Non-pigmented ciliary epithelial cell (primary cell): ENCODE measurements around the gene LRRC8C.

Experiments
- DNase-seq: peaks from one replicate; pipeline ENCODE4 v3.0.0-alpha.2; 2010; ENCODE audit warnings: low read depth

The LRRC8C gene

GRCh38 chr1:89633800-89634625 is 1.1 kb downstream of the LRRC8C start:
- DNase-seq, result no peak

DNA sequence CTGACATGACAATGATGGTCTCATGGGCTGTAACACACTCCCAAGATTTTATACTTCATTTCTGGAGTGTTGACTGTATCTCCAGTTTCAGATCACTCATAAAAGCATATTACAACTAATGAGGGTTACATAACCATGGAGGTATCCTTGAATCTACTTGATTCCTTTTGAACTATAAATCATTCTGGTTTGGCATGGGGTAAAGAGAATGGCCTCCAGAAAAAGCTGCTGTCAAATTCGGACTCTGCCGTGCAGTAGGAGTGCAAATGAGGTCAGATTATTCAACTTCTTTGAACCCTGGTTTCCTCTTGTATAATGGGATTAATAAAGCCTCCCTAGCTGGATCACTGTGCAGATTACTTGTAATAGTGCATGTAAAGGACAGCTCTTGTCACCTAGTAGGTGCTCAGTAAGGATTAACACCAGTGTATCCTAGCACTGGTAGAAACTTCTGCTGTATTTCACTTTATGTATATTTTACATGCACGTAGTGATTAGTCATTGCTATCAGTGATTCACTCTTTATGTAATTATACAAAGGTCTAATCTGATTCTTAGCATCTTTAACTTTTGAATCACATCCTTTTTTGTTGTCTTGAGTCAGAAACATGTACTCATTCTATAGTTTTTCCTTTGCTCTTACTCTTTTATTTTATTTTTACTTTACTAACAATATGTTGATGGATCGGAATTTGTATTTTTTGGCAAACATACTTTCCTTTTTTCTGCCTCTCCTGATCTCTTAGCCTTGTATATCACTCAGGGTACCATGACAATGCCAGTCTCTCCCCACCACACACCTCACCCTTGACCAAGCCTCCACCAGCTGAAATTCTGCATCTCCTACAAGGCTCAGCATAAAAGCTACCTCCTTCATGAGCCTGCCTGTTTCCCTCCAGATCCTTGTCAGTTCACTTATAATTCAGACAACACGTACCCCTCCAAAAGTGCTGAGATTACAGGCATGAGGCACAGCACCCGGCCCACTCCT is 3.2 kb downstream of the LRRC8C start:
- peak; percentile 48 for DNase-seq

DNA sequence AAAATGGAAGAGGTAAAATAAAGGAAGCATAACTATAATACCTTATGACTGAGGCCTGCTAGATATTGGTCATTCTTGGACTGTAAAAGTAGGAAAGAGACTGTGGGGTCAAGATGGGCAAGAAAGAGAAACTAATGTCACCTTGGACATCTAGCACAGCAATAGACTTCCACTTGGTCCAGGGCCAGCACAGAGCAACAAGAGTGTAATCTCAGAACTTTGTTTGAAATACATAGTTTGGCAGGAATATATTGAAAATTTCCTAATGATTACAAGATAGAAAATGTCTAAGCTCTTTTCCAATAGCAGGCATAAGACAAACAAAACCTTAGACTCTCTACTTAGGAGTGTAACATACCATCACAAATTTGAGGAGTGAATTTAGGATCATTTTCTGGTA is 4.6 kb downstream of the LRRC8C start:
- no peak for DNase-seq

GRCh38 chr1:89640440-89640839 is 7.5 kb downstream of the LRRC8C start:
- no peak for DNase-seq

GRCh38 chr1:89641781-89642180 is 8.9 kb downstream of the LRRC8C start:
- no peak for DNase-seq

DNA sequence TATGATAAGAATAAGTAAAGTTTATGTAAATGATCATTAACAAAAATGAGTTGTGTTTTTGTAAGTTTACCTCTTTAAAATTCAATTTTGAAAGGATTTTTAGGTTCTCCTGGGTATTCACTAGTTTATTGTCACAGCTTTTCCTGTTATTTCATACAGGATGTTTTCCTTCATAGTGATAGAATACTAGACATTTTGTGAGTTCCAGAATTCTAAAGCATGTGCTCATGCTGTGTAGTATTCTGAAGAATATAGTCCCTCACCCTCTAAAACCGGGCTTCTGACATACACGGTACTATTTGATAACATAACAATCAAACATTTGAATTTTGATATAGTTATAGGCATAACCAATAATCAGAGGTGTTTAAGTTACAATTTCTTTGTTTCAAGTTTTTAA is 10.7 kb downstream of the LRRC8C start:
- DNase-seq, result no peak

- DNase-seq, result no peak
These were observed 11.3 kb downstream of the LRRC8C start for GRCh38 chr1:89644119-89644814.

DNA sequence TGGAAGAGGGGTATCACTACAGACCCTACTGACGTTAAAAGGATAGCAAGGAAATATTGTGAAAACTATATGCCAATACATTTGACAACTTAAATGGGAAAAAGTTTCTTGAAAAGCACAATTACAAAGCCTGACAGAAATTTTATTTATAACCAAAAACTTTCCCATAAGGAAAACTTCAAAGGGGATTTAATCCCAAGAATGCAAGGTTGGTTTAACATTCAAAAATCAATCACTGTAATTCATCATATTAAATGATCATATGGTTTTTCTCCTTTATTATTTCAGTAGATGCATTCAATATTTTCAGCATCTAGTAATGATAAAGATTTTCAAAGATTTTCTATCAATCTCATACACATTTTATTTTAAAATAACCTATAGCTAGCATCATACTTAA is 13.3 kb downstream of the LRRC8C start:
- DNase-seq, result no peak

- DNase-seq, result no peak
These were observed 16.9 kb downstream of the LRRC8C start for GRCh38 chr1:89649783-89650182.

DNA sequence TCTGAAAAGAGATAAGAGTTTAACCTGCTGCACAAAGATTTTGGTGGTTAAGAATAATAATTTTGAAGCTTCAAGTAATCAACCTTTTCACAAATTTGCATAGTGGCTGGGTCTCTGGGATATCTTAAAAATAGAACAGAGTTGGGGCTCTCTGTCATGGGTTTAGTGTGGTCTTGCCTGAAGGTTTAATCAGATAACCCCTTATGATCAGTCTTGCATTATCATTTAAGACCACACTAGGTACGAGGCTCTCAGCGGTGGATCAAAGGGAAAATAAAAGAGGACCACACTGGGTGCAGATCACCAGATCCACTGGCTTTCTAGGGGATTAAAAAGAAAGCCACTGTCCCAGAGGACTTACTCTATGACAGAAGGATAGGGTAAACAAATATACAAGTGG is 19.5 kb downstream of the LRRC8C start:
- no peak for DNase-seq

DNA sequence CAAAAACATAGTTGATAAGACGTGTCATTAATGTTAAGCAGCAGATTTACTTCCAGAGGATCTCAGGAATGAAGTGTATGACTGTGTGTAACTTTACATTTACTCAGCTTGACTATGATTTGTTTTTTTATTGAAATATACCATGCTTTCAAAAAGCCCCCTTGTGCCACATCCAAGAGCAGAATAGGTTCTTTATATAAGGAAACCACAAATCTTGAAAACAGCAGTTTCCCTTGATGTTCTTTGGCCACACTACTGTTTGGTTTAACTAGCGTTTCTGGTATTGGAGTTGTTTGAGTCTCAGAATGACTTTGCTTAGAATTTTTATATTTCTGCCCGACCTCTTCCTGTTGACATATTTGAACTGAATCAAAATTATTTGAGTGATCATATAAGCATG is 25.0 kb downstream of the LRRC8C start:
- no peak for DNase-seq

DNA sequence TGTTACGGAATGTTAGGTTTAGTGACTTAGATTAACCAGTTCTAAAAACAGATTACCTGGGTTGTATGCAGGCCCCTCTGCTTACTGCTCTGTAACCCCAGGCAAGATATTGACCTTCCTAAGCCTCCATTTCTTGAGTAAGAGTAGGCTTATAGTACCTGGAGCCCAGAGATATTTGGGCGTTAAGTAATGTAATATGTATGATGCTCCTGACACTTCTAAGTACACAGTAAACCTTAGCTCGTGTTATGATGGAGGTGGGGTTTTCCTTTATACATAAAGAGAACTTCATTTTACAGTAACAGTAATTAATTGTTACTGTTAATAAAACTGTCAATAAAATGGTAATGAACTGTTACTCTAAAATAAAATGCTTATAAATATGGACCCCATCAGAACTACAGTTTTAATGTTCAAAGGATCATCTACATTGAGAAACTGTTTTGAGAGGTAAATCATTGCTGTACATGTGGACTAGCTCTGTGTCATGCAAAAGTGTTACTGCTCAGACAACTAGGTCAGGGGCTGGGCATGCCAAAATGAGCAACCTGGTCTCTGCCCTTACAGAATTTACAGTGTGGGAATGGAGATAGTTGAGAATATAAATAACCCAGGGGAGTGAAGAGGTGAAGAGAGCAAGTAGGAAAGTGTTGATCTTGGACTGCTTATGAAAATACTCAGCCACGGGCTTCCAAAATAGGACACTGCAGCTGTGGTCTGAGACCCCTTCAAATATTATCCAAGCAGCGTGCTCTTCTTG is 26.6 kb downstream of the LRRC8C start:
- no peak for DNase-seq

- DNase-seq, result no peak
These were observed 27.5 kb downstream of the LRRC8C start for GRCh38 chr1:89660224-89661061.

GRCh38 chr1:89665941-89666340 is 33.0 kb downstream of the LRRC8C start:
- no peak for DNase-seq

GRCh38 chr1:89666640-89667039 is 33.7 kb downstream of the LRRC8C start:
- DNase-seq, result no peak

DNA sequence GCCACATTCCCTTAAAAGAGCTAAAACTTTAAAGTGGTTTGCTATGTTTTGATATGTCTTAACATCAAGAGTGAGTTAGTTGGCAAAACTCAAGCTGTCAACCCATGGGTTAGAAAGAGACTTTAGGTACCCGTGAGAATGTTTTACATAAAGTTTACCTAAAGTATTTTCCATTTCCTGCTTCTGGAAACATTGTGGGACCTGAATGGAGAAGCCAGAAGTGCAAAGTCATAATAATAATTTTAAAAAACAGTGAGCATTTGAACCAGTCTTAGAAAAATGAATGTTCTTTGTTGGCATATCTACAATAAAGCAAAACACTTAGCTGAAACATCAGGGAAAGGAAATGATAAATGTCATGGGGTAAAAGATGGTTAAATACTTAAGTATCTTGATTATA is 34.8 kb downstream of the LRRC8C start:
- DNase-seq, result no peak

DNA sequence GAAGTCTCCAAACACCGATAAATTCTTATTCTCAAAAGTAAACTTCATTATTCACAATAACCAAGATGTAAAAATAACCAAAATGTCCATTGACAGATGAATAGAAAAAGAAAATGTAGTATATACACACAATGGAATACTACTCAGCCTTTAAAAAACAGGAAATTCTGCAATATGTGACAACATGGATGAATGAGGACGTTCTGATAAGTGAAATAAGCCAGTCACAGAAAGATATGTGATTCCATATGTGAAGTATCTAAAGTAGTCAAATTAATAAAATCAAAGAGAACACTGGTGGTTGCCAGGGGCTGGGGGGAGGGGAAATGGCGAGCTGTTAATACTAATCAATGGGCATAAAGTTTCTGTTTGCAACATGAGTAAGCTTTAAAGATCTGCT is 36.0 kb downstream of the LRRC8C start:
- no peak for DNase-seq

GRCh38 chr1:89669441-89669840 is 36.5 kb downstream of the LRRC8C start:
- DNase-seq, result no peak

DNA sequence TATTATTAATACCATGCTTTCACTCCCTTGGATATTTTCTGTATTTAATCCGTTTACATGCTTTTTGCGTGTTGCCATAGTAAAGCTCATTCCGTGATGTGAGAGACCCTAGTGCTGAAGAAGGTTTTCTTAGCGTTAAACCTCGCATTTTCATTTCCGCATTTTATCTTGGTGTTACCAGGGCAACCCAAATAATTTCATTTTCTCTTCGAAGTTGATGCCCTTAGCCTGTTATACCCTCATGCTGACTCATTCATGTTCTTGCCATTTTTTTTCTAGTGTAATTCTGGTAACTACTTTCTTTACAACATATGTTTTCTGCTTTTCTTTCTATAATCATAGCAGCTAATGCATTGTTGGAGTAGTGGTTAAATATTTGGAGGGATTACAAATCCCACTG is 37.2 kb downstream of the LRRC8C start:
- DNase-seq, result no peak

GRCh38 chr1:89670711-89671110 is 37.8 kb downstream of the LRRC8C start:
- DNase-seq, result no peak
